Colonic mucosa (tissue), 4 donors: Measurements from ENCODE around the gene PRRG2. TPM values are rescaled to one million over a fixed set of nuclear protein-coding genes. Genes with fewer than 3 reads are reported as not detected.
"Not testable (repeated sequence)": the region's sequence is repeated elsewhere in the genome, so short reads cannot be mapped to it uniquely, and the experiment has no call there.

ENCODE experiments used
- DNase-seq: peaks from one replicate; pipeline ENCODE4 v3.0.0-alpha.2; 2020
- H3K27ac ChIP-seq: fragments of 200-600 bp; one replicate; pipeline ENCODE4 v1.8.0; 2021
- H3K27me3 ChIP-seq: fragments of 200-600 bp; one replicate; pipeline ENCODE4 v1.8.0; 2021
- H3K36me3 ChIP-seq: fragments of 200-600 bp; one replicate; pipeline ENCODE4 v1.8.0; 2021
- H3K4me1 ChIP-seq: fragments of 200-600 bp; one replicate; pipeline ENCODE4 v1.8.0; 2021; ENCODE audit warnings: mild to moderate bottlenecking
- H3K4me3 ChIP-seq: fragments of 200-600 bp; one replicate; pipeline ENCODE4 v1.8.0; 2021
- H3K9ac ChIP-seq, 2 donors: one replicate each; pipeline ENCODE4 v1.7.0; 2013; ENCODE audit warnings: control low read depth in 2 of 2, low read depth in 2 of 2, low read length in 2 of 2
- H3K9me3 ChIP-seq: fragments of 200-600 bp; one replicate; pipeline ENCODE4 v1.8.0; 2021
- intact Hi-C: fragments of 100-400 bp; cut with DNase I; formaldehyde crosslinking; loops from one replicate; pipeline ENCODE4 v1.14.1; 2022
- total RNA-seq, 2 donors: library from RNA; stranded (reverse); fragmentation: NEBNext Ultra II Directional in 1 of 2; extraction: Animal tissue kit (Norgen Biotek cat#: 25700) in 1 of 2; gene quantifications; one replicate each; pipeline ENCODE4 v1.2.1, GENCODE V29; 2021
- TF ChIP-seq, protein P1 (sequence below): fragments of 200-600 bp; IDR thresholded peaks from one replicate; pipeline ENCODE4 v1.8.0; 2022; ENCODE audit warnings: antibody characterized with exemption, mild to moderate bottlenecking
- donor health status: healthy.
- donor health status: DM: no; HTN: no; CAD: no.
- donor health status: DM: no; HTN: no; CAD: no.

Gene PRRG2
- total RNA-seq, 2 donors from 2014 or later, result 16.2 to 20.2 TPM

DNA sequence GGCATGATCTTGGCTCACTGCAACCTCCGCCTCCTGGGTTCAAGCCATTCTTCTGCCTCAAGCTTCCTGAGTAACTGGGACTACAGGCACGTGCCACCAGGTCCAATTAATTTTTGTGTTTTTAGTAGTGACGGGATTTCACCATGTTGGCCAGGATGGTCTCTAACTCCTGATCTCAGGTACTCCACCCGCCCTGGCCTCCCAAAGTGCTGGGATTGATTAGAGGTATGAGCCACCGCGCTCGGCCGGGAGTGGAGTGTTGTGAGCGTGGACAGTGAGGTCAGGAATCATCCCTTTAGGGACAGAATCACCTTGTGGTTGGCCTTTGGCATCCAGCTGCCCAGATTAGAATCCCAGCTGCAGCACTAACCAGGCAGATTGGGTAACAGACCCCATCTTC is 48.5 kb downstream of the PRRG2 start:
- Histone ChIP-seq H3K27ac (no peak overlapping the region), H3K4me3 (no peak overlapping the region), H3K36me3 (no peaks in the 10 kb centered on the region), H3K9me3 (no peaks in the 10 kb centered on the region), H3K27me3 (no peaks in the 10 kb centered on the region), H3K9ac (no peak overlapping the region), H3K4me1 (no peaks in the 10 kb centered on the region)
- intact Hi-C loops, result no loop called here
- DNase-seq, result no peak
- TF ChIP-seq, protein P1, sequence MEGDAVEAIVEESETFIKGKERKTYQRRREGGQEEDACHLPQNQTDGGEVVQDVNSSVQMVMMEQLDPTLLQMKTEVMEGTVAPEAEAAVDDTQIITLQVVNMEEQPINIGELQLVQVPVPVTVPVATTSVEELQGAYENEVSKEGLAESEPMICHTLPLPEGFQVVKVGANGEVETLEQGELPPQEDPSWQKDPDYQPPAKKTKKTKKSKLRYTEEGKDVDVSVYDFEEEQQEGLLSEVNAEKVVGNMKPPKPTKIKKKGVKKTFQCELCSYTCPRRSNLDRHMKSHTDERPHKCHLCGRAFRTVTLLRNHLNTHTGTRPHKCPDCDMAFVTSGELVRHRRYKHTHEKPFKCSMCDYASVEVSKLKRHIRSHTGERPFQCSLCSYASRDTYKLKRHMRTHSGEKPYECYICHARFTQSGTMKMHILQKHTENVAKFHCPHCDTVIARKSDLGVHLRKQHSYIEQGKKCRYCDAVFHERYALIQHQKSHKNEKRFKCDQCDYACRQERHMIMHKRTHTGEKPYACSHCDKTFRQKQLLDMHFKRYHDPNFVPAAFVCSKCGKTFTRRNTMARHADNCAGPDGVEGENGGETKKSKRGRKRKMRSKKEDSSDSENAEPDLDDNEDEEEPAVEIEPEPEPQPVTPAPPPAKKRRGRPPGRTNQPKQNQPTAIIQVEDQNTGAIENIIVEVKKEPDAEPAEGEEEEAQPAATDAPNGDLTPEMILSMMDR, result no peak

DNA sequence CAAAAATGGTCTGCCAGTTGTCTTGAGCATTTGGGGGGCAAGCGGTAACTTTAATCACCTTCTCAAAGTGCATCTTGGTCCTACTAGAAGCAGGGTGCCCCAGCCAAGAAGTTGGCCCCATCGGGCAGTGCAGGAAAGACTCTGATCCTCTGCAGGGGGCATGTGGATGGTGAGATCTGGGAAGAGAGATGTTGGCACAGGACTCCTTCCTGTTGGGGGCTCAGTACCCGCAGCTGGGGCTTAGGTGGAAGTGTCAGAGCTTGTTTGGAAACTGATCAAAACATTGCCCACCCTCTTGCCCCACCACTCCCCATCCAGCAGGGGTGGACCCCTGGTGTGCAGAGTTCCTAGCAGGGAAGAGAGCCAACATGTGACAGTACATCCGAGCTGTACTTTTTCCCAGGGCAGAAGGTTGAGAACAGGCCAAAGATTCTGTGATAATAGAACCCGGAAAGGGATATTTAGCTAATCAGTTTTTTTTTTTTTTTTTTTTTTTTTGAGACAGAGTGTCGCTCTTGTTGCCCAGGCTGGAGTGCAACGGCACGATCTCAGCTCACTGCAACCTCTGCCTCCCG is 50.0 kb downstream of the PRRG2 start:
- H3K27ac ChIP-seq, result no peak overlapping the region
- no peaks in the 10 kb centered on the region for H3K9me3 ChIP-seq
- no peak overlapping the region for H3K9ac ChIP-seq
- intact Hi-C loops, result no loop called here
- TF ChIP-seq, protein P1, result no peak
- no peak overlapping the region for H3K4me3 ChIP-seq
- DNase-seq, result no peak
- H3K4me1 ChIP-seq, result no peaks in the 10 kb centered on the region
- H3K27me3 ChIP-seq, result no peaks in the 10 kb centered on the region
- H3K36me3 ChIP-seq, result no peaks in the 10 kb centered on the region

GRCh38 chr19:49631610-49632192 is 50.6 kb downstream of the PRRG2 start:
- TF ChIP-seq, protein P1, result no peak
- Histone ChIP-seq H3K9ac (no peak overlapping the region), H3K27me3 (no peaks in the 10 kb centered on the region), H3K27ac (no peak overlapping the region), H3K36me3 (no peaks in the 10 kb centered on the region), H3K4me3 (no peak overlapping the region), H3K4me1 (no peaks in the 10 kb centered on the region), H3K9me3 (no peaks in the 10 kb centered on the region)
- DNase-seq, result no peak
- intact Hi-C loops, result no loop called here

DNA sequence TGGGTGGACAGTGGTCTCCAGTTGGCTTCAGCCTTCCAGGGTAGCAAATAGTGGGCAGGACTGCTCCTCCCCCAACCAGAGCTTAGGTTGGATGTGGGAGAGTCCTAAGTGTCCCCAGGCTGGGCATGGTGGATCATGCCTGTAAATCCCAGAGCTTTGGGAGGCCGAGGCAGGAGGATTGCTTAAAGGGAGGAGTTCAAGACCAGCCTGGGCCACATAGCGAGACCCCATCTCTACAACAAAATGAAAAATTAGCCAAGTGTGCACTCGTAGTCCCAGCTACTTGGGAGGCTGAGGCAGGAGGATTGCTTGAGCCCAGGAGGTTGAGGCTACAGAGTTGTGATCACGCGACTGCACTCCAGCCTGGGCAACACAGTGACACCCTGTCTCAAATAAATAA is 51.5 kb downstream of the PRRG2 start:
- H3K4me1 ChIP-seq, result no peaks in the 10 kb centered on the region
- intact Hi-C loops, result no loop called here
- TF ChIP-seq, protein P1, result no peak
- no peaks in the 10 kb centered on the region for H3K27me3 ChIP-seq
- H3K4me3 ChIP-seq, result no peak overlapping the region
- no peaks in the 10 kb centered on the region for H3K9me3 ChIP-seq
- no peak overlapping the region for H3K9ac ChIP-seq
- H3K36me3 ChIP-seq, result no peaks in the 10 kb centered on the region
- H3K27ac ChIP-seq, result no peak overlapping the region
- DNase-seq, result no peak

GRCh38 chr19:49633273-49633672 is 52.2 kb downstream of the PRRG2 start:
- intact Hi-C loops, result not testable (repeated sequence)

GRCh38 chr19:49635530-49636232 is 54.6 kb downstream of the PRRG2 start:
- H3K9ac ChIP-seq, result no peak overlapping the region

More at GRCh38 chr19:49633273-49633672, 52.2 kb downstream of the PRRG2 start:
- not testable (repeated sequence) for H3K27ac ChIP-seq, H3K4me1 ChIP-seq, H3K36me3 ChIP-seq, H3K4me3 ChIP-seq, H3K9me3 ChIP-seq, DNase-seq, H3K27me3 ChIP-seq, H3K9ac ChIP-seq

More at GRCh38 chr19:49635530-49636232, 54.6 kb downstream of the PRRG2 start:
- Histone ChIP-seq H3K4me3 (no peak overlapping the region), H3K9me3 (no peaks in the 10 kb centered on the region), H3K27ac (no peak overlapping the region), H3K4me1 (no peaks in the 10 kb centered on the region), H3K27me3 (no peaks in the 10 kb centered on the region), H3K36me3 (no peaks in the 10 kb centered on the region)
- TF ChIP-seq, protein P1, result no peak
- DNase-seq, result no peak
- intact Hi-C loops, result loop anchor here (5.0 kb wide), 1 partner anchor 43 kb away; the partner anchor contains the start of gene PRR12
